ENCODE data around the gene KAZN.

DNA sequence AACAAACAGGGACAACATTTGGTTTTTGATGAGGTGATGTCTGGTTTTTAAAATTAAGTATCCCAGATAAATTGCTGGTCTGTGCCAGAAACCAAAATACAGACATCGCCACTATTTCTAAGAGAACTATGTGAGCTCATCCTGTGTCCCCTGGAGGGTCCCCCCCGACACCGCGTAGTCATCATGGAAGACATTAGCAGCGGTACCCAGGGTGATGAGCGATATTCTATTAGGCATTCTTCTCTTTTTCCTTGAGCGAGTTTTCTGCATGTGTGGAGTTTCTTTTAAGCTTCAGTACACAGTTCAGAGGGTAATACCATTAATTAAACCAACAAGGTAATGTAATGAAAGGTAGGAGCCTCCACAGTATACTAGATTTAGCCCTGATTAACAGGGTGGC is 26.5 kb downstream of the KAZN start:
- TF ChIP-seq, protein P1, sequence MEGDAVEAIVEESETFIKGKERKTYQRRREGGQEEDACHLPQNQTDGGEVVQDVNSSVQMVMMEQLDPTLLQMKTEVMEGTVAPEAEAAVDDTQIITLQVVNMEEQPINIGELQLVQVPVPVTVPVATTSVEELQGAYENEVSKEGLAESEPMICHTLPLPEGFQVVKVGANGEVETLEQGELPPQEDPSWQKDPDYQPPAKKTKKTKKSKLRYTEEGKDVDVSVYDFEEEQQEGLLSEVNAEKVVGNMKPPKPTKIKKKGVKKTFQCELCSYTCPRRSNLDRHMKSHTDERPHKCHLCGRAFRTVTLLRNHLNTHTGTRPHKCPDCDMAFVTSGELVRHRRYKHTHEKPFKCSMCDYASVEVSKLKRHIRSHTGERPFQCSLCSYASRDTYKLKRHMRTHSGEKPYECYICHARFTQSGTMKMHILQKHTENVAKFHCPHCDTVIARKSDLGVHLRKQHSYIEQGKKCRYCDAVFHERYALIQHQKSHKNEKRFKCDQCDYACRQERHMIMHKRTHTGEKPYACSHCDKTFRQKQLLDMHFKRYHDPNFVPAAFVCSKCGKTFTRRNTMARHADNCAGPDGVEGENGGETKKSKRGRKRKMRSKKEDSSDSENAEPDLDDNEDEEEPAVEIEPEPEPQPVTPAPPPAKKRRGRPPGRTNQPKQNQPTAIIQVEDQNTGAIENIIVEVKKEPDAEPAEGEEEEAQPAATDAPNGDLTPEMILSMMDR (optimal IDR thresholded peaks at IDR 0.05 in 1 of 3, IDR thresholded peaks at IDR 0.05 in 1 of 3, conservative IDR thresholded peaks at IDR 0.05 in 1 of 3; ENCODE audit: extremely low read depth in 1 of 3, insufficient read depth in 2 of 3, low read length in 3 of 3) = no peak
- no peak for TF ChIP-seq EZH2 (IDR thresholded peaks at IDR 0.05; ENCODE audit: low read length)
